Stimulated activated CD4-positive, alpha-beta T cell treated with anti-CD3 and anti-CD28 coated beads, Interleukin-4, amount 100 ng/mL, for 48 hours (primary cell): ENCODE measurements around the gene CD300C.
"Not testable (repeated sequence)": the region's sequence is repeated elsewhere in the genome, so short reads cannot be mapped to it uniquely, and the experiment has no call there.

Source experiments
- DNase-seq, 2 donors: peaks; one replicate each; pipeline ENCODE4 v3.0.0-alpha.2; 2020; ENCODE audit warnings: low read depth in 2 of 2

CD300C gene

DNA sequence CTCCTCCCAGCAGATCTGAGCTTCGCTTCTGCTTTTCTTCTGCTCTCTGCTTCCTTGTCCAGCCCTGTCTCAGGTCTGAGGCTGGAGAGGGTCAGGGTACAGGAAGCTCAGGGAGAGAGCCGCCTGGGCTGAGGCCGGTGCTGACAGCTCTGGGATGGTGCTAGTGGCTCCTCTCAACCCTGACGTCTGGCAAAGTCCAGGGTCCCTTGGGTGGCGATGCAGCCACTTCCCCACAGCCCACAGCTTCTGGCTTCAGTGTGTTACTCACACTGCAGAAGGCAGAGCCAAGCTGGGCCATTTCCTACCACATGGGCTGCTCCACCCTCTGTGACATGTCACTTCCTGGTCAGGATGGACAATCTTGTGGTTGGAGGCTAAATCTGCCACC lies at the start of gene CD300C:
TSS of gene CD300C (minus strand) at position 273 of the 388 bp plus-strand sequence. CDS start 333 bp downstream, outside the sequence.
- DNase-seq = no peak

DNA sequence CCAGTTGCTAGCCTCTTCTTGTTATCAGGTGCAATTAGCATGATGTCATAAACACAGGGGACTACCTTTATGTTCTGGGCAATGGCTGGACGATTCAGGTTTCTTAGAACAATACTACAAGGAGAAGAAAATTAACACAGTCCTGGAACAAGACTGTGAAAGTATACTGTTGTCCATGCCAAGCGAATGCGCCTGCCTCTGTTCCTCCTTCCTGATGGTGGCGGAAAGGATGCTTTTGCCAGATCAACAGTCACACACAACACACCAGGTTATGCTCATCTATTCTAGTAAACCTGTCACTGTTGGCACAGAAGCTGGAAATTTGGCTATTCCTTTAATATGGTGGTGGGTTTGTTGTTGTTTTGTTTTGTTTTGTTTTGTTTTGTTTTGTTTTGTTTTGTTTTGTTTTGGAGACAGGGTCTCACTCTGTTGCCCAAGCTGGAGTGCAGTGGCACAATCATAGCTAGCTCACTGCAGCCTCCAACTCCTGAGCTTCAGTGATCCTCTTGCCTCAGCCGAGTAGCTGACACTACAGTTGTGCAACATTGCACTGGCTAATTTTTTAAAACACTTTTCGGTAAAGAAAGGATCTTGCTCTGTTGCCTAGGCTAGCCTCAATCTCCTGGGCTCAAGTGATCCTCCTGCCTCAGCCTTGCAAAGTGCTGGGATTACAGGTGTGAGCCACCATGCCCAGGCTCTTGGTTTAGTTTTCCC lies 49.3 kb upstream of the CD300C start:
- DNase-seq = no peak

DNA sequence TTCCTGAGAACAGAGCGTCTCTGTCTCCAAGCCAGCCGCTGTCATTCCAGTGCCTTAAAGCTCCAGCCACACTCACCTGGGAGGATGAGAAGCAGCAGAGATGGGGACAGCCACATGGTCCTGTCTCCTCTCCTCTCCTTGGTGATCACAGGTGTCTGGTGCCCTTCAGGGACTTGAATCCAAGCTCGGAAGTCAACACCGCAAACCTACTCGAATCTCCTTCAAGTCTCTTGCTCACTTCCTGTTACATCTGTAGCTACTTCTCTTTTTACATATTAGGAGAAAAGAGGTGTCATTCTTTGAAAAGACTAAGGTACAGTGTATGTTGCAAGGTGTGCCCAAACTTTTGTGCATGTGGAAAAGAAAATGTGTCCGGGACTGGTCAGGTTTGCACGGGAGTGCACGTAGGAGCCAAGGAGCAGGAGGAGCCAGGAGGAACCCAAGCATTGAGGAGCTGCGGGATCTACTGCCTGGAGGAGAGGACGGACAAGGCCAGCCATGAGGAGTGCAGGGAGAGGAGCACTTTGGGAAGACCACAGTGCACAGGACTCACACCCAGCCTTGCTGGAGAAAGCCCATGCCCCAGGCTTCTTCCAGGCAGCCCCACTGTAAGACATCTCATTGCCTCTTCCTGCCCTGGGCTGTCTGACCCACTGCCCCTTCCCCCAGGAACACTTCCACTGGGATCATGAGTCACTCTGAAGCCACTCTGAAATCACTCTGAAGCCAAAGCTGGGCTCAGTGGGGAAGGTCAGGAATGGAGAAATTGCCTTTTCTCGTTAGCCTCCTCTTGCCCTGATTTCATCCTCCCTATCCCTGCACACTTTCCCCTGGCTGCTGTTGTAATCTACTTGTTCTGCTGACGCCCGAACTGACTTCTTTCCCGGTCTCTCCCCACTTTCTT lies 46.4 kb upstream of the CD300C start, which contains the start of gene CD300LD:
TSS of gene CD300LD (minus strand) at position 197 of the 904 bp plus-strand sequence. CDS start at position 116, 81 bp downstream.
- no peak for DNase-seq

DNA sequence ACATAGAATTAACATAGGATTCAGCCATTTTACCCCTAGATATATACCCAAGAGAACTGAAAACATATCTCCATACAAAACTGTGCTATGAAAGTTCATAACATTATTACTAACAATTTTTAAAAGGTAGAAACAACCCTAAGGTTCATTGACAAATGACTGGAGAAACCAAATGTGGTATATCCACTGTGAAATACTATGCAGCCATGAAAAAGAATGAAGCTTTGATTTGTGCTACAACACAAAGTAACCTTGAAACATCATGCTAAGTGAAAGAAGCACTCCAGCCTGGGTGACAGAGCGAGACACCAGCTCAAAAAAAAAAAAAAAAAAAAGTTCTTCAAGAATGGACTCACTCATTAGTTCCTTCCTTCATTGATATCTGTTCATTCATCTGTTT lies 45.6 kb upstream of the CD300C start:
- no peak for DNase-seq

DNA sequence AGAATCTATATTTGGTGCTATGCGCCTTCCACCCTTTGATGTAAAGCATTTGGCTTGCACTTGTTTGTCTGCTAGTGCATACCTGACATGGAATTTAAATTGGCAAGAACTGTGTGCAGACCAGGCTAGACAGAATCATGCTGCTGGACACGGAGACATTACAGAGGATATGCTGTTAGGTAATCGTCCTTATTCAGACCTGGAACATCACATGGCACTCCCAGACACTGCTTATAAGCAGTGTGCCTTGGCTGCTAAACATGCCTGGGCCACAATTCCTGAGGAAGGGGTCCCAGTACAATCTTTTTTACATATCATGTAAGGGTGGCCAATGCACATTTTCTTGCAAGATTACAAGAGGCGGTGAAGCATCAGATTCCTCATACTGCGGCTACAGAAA lies 39.8 kb upstream of the CD300C start:
- no peak for DNase-seq

DNA sequence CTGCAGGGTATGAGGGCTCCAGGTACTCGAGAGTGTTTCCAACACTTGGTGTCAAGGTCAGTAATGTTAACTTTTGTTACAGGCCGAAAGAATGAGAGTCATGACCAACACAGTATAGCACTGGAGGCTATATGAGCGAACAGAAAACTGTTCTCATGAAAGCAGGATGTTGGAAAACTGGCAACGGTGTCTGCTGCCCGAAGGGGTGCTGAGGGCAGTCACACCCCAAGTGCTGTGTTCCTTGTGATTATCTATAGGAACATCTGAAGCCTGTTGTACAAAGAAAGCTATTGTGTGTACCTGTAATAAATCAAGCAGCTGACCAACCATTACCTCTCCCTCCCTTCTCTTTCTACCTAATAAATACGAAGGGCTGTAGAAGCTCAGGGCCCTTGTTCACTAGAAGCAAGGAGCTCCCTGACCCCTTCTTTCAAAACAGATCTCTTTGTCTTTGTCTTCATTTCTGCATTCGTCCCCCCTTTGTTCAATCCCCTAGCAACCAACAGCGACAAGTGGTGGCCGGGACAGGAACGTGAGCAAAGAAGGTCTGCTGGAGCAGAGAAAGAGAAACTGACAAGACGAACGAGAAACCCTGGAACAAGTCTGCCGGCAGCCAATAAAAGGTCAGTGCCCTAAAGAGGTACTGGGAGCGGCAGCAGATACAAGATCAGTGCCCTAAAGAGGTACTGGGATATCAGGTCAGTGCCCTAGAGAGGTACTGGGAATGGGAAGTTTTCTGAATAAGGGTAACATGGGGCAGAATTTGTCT lies 38.6 kb upstream of the CD300C start:
- DNase-seq = no peak

DNA sequence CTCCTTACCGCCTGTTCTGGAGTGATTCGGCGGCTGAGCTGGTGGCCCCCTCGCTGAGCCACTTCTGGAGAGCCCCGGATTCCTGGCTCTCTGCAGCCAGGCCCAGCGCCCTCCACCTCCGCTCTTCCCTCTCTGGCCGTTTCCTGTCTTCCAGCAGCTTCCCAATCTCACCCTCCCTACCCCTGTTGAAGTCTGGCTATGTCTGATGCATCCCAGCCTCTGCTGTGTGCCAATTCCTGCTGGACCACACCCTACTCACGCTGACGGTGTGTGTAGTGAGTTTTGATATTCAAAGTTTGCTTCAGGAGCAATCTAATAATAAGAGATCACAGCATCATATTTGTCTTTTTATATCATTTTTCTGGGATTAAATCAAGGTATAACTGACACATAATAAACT lies 36.7 kb upstream of the CD300C start:
- DNase-seq = no peak

DNA sequence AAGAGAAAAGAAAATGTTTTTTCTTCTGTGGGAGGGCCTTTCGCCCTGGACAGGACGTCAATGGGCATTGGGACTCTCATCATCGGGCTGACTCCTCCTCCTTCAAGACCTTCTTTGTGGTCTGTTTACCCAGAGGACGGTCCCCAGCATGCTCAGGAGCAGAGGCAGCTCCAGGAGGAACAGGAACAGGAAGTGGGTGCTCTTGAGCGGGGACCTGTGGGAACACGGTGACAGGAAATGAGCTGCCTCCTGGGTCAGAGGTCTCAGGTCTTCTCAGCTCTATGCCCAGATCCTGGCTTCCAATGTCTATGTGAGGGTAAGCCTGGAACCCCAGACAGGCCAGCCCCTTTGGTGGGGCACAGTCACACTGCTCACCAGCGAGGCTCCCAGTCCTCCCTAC lies 34.0 kb upstream of the CD300C start:
- DNase-seq = no peak

DNA sequence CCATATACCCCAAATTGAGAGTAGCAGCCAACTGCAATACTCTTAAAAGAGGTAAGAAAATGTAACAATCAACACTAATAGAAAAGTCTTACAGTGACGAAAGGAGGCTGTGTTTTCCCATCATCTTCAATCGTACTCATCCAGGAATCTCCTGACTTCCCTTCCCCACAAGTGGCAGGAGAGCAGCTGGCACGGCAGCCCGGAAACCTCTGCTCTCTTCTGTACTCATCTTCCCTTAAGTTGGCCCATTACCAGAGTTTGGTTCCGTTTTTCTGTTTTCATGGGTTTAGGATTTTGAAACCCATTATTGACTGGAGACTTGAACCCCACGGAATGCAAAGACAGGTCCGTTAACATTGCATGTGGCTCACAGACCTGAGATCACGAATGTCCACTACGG lies 33.1 kb upstream of the CD300C start:
- no peak for DNase-seq

DNA sequence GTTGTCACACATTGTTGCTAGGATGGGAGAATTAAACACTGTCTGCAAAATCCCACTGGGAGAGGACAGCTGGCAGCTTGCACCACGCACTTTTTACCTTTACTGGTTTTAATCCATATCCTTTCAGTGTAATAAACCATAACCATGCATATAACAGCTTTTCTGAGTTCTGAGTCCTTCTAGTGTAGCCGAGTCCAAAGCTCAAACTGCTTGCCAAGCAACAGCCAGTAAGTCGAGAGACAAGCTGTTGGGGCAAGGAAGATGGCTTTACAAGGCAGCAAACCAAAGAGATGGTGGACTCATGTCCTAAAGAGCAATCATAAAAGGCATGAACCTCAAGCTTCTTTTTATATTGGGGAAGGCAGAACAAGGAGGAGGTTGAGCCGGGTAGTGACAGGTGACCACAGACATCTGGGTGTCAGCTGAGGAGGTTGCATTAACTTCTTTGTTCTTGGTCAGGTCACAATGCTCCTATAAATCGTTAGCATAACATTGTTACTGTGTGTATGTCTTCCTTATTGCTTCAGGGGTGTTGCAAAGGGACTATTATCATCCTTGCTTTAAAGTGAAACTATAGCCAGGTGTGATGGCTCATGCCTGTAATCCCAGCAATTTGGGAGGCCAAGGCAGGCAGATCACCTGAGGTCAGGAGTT lies 28.7 kb upstream of the CD300C start:
- DNase-seq = no peak

DNA sequence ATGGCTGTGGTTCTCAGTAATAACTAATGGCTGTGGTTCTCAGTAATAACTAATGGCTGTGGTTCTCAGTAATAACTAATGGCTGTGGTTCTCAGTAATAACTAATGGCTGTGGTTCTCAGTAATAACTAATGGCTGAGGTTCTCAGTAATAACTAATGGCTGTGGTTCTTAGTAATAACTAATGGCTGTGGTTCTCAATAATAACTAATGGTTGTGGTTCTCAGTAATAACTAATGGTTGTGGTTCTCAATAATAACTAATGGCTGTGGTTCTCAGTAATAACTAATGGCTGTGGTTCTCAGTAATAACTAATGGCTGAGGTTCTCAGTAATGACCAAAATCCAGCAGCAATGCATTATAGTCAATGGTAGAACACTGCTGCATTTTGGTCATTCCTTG lies 27.7 kb upstream of the CD300C start:
- not testable (repeated sequence) for DNase-seq

DNA sequence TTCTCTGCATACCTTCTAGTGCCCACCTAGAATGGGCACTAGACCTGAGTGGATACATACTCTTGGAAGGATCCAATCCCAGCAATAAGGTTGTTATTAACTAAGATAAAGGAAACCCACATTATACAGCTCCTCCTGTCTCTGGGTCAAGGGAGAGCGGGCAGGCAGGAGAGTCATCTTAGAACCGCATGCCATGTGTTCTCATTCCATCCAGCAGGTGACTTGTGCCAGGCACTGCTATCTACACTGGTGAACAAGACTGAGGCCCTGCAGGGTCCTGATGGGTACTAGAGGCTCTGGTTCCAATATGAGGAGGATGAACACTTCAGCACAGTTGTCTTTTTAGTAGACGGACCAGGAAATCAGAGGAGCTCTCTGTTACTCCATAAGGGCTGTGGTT lies 27.3 kb upstream of the CD300C start:
- no peak for DNase-seq

DNA sequence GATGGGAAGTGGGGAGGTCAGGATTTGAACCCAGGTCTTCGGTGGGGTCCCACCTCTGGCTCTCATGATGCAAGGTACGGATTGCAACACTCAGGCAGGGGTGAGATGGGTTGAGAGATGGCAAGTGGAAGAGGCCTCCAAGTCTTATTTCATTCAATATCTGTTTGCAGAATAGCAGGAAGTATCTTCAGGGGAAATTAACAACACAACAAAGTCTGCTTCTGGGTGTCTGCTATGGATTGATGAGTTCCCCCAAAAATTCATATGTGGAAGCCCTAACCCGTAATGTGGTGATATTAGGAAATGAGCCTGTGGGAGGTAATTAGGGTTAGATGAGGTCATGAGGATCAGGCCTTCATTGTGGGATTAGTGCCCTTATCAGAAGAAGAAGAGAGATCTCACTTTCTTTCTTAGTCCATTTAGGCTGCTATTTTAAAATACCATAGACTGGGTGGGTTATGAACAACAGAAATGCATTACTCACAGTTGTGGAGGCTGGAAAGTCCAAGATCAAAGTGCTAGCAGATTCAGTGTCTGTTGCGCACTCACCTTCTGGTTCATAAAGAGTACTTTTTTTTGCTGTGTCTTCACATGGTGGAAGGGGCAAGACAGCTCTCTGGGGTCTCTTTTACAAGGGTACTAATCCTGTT lies 25.8 kb upstream of the CD300C start:
- DNase-seq = no peak

DNA sequence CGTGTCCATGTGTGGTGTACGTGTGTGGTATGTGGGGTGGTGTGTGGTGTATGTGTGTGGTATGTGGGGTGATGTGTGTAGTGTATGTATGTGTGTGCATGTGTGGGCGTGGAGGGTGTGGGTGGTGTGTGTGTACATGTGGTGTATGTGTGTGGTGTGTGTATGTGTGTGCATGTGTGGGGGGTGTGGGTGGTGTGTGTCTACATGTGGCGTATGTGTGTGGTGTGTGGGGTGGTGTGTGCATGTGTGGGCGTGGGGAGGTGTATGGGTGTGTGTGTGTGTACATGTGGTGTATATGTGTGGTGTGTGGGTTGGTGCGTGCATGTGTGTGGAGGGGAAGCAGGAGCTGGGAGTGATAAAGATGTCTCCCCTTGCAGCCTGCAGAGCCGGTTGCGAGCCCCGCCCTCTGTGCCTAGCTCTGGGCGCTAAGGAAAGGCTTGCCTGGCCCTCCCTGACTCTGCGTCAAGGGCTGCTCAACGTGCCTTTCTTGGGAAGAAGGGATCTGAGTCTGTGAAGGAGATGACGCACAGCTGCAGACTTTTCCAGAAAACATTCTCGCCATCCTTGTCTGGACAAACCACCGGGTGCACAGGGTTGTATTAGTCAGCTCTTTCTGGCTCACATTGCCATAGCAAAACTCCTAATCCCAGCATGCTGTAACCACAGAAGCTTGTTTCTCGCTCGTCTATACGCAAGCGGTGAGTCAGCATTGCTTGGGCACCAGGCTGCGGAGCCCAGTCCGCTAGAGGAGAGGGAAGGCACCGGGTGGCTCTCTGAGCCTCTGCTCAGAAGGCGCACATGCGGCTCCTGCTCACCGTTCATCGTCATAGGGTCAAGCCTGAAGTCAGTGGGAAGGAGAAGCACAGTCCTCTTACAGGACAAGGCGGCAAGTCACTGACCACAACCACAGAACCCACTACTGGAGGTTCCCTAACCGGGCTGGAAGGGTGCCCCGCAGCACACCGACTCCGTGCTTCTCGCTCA lies 23.4 kb upstream of the CD300C start:
- peak; percentile 25 to 37 for DNase-seq

DNA sequence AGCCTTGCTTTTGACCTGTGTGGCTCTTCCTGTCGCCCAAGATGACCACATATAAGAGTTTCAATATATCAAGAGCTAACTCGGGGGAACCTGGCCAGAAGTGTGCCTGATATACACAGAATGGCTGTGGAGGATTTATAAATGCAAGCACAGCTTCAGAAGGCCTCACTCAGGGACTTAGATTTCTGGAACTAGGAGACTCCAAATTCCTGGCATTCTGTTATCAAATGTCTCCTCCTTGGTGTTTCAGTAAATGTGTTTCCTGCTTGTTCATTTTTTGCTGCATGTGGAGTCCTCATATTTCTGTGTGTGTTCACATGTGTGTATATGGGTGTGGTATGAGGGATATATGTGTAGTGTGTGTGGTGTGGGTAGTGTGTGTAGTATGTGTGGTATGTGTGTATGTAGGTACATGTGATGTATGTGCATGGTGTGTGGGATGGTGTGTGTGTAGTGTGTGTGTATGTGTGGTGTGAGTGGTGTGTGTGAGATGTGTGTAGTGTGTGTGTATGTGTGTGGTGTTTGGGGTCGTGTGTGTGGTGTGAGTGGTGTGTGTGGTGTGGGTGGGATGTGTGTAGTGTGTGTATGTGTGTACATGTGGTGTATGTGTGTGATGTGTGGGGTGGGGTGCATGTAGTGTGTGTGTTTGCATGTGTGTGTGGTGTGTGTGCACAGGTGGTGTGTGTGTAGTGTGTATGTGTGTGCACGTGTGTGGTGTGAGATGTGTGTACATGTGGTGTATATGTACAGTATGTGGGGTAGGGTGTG lies 22.4 kb upstream of the CD300C start:
- no peak for DNase-seq

DNA sequence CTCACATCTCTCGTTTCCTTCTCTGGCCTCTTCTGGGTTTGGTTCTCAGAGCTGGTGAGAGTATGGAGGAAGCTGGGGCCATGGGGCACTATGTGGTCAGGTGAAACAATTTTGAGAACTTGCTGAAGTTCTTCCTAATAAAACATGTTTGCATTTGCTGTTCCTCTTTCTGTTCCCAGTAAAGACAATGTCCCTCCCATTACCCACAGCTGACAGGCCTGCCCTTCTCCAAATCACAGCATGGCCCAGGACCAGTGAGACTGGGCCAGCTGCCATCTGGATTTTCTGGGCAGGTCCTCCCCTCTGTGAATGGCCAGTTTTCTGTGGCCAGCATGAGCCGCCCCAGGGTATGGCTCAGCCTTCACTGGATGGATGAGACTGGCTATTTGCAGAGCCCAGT lies 21.5 kb upstream of the CD300C start, which contains the start of gene CD300H:
TSS of gene CD300H (minus strand) at position 113 of the 400 bp plus-strand sequence.
- DNase-seq = no peak

DNA sequence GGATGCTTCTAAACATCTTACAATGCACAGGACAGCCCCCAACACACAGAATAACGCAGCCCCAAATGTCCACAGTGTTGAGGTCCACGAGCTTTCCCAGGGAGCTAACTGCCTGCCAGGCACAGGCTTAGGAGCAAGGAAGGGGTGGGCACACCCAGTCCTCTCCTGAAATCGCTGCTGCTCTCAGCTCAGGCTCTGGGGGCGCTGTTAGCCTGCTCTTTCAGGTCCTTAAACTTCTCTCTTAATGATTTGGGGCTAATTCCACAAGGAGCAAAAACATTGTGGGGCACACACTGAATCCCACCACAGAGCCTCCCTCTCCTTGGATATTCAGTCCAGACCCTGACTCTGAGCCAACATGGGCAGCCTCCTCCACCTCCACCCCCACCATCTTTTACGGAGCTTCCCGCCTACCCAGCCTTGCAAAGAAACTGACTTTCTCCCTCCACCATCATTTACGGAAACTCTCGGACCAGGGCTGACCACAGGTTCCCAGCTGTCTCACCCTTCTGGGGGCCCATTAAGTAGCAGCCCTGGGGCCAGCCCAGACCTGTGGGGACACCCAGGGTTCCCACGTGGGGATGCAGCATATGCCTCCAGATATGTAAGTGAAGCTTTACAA lies 20.3 kb upstream of the CD300C start:
- DNase-seq = peak; percentile 16 to 41

DNA sequence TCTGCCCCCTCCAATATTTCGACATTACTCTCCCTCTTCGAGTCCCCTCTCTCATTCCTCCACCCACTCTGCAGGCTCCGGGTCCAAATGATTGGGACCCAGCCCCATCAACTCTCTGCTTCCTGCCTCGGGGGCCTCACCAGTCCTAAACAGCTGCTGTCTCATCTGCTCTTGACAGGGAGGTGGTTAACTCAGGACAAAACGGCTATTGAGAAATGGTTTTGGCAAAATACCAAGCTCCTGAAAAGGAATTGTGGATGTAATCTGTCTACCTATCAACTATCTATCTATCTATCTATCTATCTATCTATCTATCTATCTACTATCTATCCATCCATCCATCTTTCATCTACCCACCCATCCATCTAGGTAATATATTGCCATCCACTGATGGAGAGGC lies 19.2 kb upstream of the CD300C start:
- DNase-seq = no peak

DNA sequence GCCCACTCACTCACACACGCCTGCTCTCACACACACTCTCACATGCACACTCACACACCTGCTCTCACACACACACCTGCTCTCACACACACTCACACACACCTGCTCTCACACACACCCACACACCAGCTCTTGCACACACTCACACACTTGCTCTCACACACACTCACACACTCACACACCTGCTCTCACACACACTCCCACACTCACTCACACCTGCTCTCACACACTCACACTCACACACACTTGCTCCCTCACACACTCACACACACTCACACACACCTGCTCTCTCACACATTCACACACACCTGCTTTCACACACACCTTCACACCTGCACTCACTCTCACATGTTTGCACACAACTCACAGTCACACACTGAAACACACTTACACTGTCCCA lies 17.4 kb upstream of the CD300C start:
- DNase-seq = no peak
